Adrenal gland (tissue), 5 donors: ENCODE data around the gene PRRT1.

Experiments
- POLR2A ChIP-seq, 2 donors: fragments of 450-650 bp; IDR thresholded peaks; one replicate each; pipeline ENCODE4 v1.6.1; 2017; ENCODE audit warnings: antibody characterized with exemption in 2 of 2, mild to moderate bottlenecking in 2 of 2, moderate library complexity in 1 of 2
- TF ChIP-seq, protein P1 (sequence below), 6 experiments: fragments of 450-650 bp in 4 of 6; fragments of 200-600 bp in 2 of 6; sonication (generic) in 1 of 6; IDR thresholded peaks; 1 replicate in 5 of 6; 2 replicates in 1 of 6; pipeline versions ENCODE4 v1.5.1 to v1.8.0; 2016 to 2021; ENCODE audit warnings: antibody characterized with exemption in 6 of 6, mild to moderate bottlenecking in 2 of 6, moderate library complexity in 1 of 6
- donor health status: DM: no; HTN: no; CAD: no.

DNA sequence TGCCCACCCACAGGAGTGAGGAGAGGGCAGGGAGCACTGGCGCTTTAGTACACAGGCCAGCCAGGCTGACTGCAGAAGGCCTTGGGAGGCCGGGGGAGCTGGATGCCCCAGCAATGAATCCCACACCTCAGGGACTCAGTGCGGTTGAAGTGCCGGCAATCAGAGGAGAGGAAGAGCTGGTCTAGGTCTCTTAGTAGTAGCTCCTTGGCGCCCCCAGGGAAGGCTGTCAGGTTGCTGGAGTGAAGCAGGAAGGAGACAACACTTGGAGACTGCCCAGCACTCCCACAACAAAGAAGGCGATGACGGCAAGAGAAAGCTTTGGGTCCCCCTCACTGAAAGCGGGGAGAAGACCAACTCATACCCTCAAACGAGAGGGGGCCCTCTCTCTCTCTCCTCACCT lies 34.3 kb downstream of the PRRT1 start:
- TF ChIP-seq, protein P1, sequence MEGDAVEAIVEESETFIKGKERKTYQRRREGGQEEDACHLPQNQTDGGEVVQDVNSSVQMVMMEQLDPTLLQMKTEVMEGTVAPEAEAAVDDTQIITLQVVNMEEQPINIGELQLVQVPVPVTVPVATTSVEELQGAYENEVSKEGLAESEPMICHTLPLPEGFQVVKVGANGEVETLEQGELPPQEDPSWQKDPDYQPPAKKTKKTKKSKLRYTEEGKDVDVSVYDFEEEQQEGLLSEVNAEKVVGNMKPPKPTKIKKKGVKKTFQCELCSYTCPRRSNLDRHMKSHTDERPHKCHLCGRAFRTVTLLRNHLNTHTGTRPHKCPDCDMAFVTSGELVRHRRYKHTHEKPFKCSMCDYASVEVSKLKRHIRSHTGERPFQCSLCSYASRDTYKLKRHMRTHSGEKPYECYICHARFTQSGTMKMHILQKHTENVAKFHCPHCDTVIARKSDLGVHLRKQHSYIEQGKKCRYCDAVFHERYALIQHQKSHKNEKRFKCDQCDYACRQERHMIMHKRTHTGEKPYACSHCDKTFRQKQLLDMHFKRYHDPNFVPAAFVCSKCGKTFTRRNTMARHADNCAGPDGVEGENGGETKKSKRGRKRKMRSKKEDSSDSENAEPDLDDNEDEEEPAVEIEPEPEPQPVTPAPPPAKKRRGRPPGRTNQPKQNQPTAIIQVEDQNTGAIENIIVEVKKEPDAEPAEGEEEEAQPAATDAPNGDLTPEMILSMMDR (IDR thresholded peaks at IDR 0.05): no peak
- TF ChIP-seq POLR2A (IDR thresholded peaks at IDR 0.05): no peak
